H1 (cell line): ENCODE results near the gene GCHFR. TPM values are rescaled to one million over a fixed set of nuclear protein-coding genes. Genes with fewer than 3 reads are reported as not detected.

Source experiments
- BACH1 ChIP-seq: IDR thresholded peaks from 2 replicates; pipeline ENCODE4 v1.6.1; 2012; ENCODE audit warnings: low read length, improper control_type of control experiment
- CHD1 ChIP-seq: IDR thresholded peaks from 2 replicates; pipeline ENCODE4 v1.6.1; 2012; ENCODE audit warnings: low read depth, low read length, improper control_type of control experiment
- POLR2A ChIP-seq, 2 experiments: IDR thresholded peaks; 1 replicate in 1 of 2; 2 replicates in 1 of 2; pipeline ENCODE4 v1.6.1; 2011; ENCODE audit warnings: low read depth in 2 of 2, low read length in 2 of 2, mild to moderate bottlenecking in 2 of 2; ENCODE audit errors: control extremely low read depth in 1 of 2
- SIX5 ChIP-seq: IDR thresholded peaks from 2 replicates; pipeline ENCODE4 v1.6.1; 2011; ENCODE audit warnings: mild to moderate bottlenecking, low read depth, low read length
- polyA plus RNA-seq, 7 experiments: library from polyadenylated mRNA; depleted of rRNA in 3 of 7; stranded (reverse) in 5 of 7; unstranded in 2 of 7; fragments of >200 nt in 5 of 7; fragments of 200-250 nt in 2 of 7; gene quantifications; 1 replicate in 5 of 7; 2 replicates in 1 of 7; 4 replicates in 1 of 7; pipeline versions ENCODE4 v1.2.1 to v1.2.3, GENCODE V29; 2011 to 2013; ENCODE audit warnings: missing spikeins in 2 of 7, mixed read lengths in 2 of 7
- total RNA-seq: library from RNA; stranded (reverse); fragmentation: NEBNext Ultra II Directional; extraction: Animal tissue kit (Norgen Biotek cat#: 25700); gene quantifications from 2 replicates; pipeline ENCODE4 v1.2.1, GENCODE V29; 2021
- TF ChIP-seq, protein P1 (sequence below): IDR thresholded peaks from 2 replicates; pipeline ENCODE4 v1.6.1; 2012; ENCODE audit warnings: inconsistent platforms

GCHFR gene
- total and polyA plus RNA-seq, 2 of the 8 experiments (the other 6 are each of a cell fraction or from before 2014, with no cell fraction given) = 25.9 to 81.5 TPM

DNA sequence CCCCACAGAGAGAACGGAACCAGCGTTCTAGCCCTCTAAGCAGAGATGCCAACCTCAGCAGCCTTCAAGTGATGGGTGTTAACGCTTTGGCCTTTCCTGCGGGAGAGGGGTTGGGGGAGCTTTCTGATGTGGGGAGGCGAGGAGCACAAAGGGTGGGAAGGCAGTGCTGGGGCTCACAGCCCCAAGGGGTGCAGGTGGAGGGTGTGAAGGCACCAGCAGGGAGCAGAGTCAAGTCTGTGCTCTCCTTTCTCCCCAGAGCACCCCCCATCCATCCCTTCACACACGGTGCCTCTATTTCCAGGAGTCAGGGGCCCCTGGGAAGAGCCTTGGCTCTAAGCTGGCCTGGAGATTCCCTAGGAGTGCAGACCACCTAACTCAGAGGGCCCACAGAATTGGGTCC lies 10.0 kb downstream of the GCHFR start (continued):
- TF ChIP-seq, protein P1, sequence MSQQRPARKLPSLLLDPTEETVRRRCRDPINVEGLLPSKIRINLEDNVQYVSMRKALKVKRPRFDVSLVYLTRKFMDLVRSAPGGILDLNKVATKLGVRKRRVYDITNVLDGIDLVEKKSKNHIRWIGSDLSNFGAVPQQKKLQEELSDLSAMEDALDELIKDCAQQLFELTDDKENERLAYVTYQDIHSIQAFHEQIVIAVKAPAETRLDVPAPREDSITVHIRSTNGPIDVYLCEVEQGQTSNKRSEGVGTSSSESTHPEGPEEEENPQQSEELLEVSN = no peak
- no peak for TF ChIP-seq POLR2A (IDR thresholded peaks at IDR 0.05; ENCODE audit: control extremely low read depth in 1 of 2, low read depth in 2 of 2, low read length in 2 of 2)
- TF ChIP-seq BACH1 = no peak
- TF ChIP-seq SIX5 = no peak
- TF ChIP-seq CHD1 = no peak
